Keratinocyte (primary cell): Measurements from ENCODE around the gene RPS6KL1.

ENCODE experiments used
- CTCF ChIP-seq, 3 experiments: IDR thresholded peaks in 1 of 3; conservative IDR thresholded peaks in 1 of 3; optimal IDR thresholded peaks in 1 of 3; 2 replicates in 2 of 3; 3 replicates in 1 of 3; pipeline versions ENCODE3 to v1.5.1; 2011; ENCODE audit warnings: low read length in 3 of 3, mild to moderate bottlenecking in 3 of 3, moderate library complexity in 2 of 3, control low read depth in 1 of 3, inconsistent platforms in 1 of 3; ENCODE audit not compliant: insufficient read depth in 2 of 3; ENCODE audit errors: extremely low read depth in 1 of 3
- EZH2 ChIP-seq: IDR thresholded peaks from one replicate; pipeline ENCODE4 v1.6.1; 2012; ENCODE audit warnings: inconsistent platforms, mild to moderate bottlenecking, low read length, moderate library complexity

DNA sequence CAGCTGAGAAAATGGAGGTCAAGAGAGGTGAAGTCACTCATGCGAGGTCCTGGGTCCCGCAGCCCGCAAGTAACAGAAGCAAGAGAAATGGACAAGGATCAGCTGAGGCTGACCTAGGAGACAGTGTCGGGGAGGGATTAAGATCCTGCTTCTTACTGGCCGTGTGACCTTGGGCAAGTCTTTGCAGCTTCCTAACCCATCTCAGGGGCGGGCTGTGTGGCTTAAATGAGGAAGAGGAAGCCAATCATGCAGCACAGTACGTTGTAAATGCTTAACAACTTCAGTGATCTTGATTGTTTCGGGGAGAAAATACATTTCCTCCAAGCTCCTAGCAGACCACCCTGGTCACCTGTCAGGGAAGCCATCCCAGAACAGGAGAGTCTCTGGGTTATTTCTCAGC, 39.4 kb upstream of the RPS6KL1 start:
- TF ChIP-seq CTCF (optimal IDR thresholded peaks at IDR 0.05 in 1 of 3, IDR thresholded peaks at IDR 0.05 in 1 of 3, conservative IDR thresholded peaks at IDR 0.05 in 1 of 3; ENCODE audit: extremely low read depth in 1 of 3, insufficient read depth in 2 of 3, low read length in 3 of 3) (no peak), EZH2 (no peak)
